ENCODE measurements around the gene CADM4.

DNA sequence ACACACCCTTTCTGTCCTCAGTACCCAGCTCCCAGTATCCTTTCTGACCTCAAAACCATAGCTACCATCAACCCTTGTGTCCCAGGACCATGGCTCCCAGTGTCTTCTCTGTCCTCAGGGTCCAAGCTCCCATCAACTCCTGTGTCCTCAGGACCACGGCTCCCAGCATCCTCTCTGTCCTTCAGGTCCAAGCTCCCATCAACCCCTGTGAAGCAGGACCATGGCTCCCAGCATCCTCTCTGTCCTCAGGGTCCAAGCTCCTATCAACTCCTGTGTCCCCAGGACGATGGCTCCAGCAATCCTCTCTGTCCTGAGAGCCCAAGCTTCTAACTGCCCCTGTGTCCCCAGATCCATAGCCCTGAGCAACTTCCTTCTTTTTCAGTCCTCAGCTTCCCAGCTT is 1.7 kb upstream of the CADM4 start:
- no peak for TF ChIP-seq POLR2AphosphoS5 (IDR thresholded peaks at IDR 0.05)
- TF ChIP-seq, protein P1, sequence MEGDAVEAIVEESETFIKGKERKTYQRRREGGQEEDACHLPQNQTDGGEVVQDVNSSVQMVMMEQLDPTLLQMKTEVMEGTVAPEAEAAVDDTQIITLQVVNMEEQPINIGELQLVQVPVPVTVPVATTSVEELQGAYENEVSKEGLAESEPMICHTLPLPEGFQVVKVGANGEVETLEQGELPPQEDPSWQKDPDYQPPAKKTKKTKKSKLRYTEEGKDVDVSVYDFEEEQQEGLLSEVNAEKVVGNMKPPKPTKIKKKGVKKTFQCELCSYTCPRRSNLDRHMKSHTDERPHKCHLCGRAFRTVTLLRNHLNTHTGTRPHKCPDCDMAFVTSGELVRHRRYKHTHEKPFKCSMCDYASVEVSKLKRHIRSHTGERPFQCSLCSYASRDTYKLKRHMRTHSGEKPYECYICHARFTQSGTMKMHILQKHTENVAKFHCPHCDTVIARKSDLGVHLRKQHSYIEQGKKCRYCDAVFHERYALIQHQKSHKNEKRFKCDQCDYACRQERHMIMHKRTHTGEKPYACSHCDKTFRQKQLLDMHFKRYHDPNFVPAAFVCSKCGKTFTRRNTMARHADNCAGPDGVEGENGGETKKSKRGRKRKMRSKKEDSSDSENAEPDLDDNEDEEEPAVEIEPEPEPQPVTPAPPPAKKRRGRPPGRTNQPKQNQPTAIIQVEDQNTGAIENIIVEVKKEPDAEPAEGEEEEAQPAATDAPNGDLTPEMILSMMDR (IDR thresholded peaks at IDR 0.05): no peak
- TF ChIP-seq POLR2A (IDR thresholded peaks at IDR 0.05): no peak

Data from breast epithelium (tissue), 3 donors.